CD4-positive, alpha-beta T cell treated with Interleukin-10 for 1 hour (primary cell): ENCODE measurements around the gene FBXL4.
"Not testable (repeated sequence)": the region's sequence is repeated elsewhere in the genome, so short reads cannot be mapped to it uniquely, and the experiment has no call there.

Experiments used
- DNase-seq: peaks from one replicate; pipeline ENCODE4 v3.0.0-alpha.2; 2020

The FBXL4 gene

GRCh38 chr6:98945311-98946115 lies 2.2 kb downstream of the FBXL4 start:
- DNase-seq = no peak

- no peak for DNase-seq
Measured at GRCh38 chr6:98944598-98945081, 3.1 kb downstream of the FBXL4 start.

- no peak for DNase-seq
Measured at GRCh38 chr6:98944168-98944567, 3.6 kb downstream of the FBXL4 start.

- no peak for DNase-seq
Measured at GRCh38 chr6:98942263-98942803, 5.4 kb downstream of the FBXL4 start.

GRCh38 chr6:98941319-98941718 lies 6.4 kb downstream of the FBXL4 start:
- no peak for DNase-seq

- no peak for DNase-seq
Measured at GRCh38 chr6:98937351-98937750, 10.4 kb downstream of the FBXL4 start.

- no peak for DNase-seq
Measured at GRCh38 chr6:98932381-98932780, 15.4 kb downstream of the FBXL4 start.

- DNase-seq = no peak
Measured at GRCh38 chr6:98931696-98932095, 16.1 kb downstream of the FBXL4 start.

GRCh38 chr6:98929498-98930060 lies 18.2 kb downstream of the FBXL4 start:
- DNase-seq = no peak

GRCh38 chr6:98928688-98929087 lies 19.1 kb downstream of the FBXL4 start:
- no peak for DNase-seq

- no peak for DNase-seq
Measured at GRCh38 chr6:98927534-98927933, 20.2 kb downstream of the FBXL4 start.

- no peak for DNase-seq
Measured at GRCh38 chr6:98925831-98926230, 21.9 kb downstream of the FBXL4 start.

- no peak for DNase-seq
Measured at GRCh38 chr6:98924647-98925046, 23.1 kb downstream of the FBXL4 start.

GRCh38 chr6:98920904-98921431 lies 26.8 kb downstream of the FBXL4 start:
- no peak for DNase-seq

- DNase-seq = not testable (repeated sequence)
Measured at GRCh38 chr6:98910946-98911345, 36.8 kb downstream of the FBXL4 start.

GRCh38 chr6:98909236-98909635 lies 38.5 kb downstream of the FBXL4 start:
- no peak for DNase-seq

- not testable (repeated sequence) for DNase-seq
Measured at GRCh38 chr6:98906342-98906741, 41.4 kb downstream of the FBXL4 start.

- DNase-seq = no peak
Measured at GRCh38 chr6:98905759-98906158, 42.0 kb downstream of the FBXL4 start.

- DNase-seq = no peak
Measured at GRCh38 chr6:98904096-98904495, 43.6 kb downstream of the FBXL4 start.

- no peak for DNase-seq
Measured at GRCh38 chr6:98900706-98901105, 47.0 kb downstream of the FBXL4 start.

GRCh38 chr6:98894810-98895209 lies 52.9 kb downstream of the FBXL4 start:
- DNase-seq = no peak

GRCh38 chr6:98887650-98888049 lies 60.1 kb downstream of the FBXL4 start:
- DNase-seq = no peak

- DNase-seq = no peak
Measured at GRCh38 chr6:98885330-98885729, 62.4 kb downstream of the FBXL4 start.

- DNase-seq = no peak
Measured at GRCh38 chr6:98880486-98880885, 67.3 kb downstream of the FBXL4 start.
